Measurements from ENCODE around the gene UBE4A.
"Not testable (repeated sequence)": the region's sequence is repeated elsewhere in the genome, so short reads cannot be mapped to it uniquely, and the experiment has no call there.

Gene UBE4A

GRCh38 chr11:118401880-118402590 lies 42.6 kb downstream of the UBE4A start:
- DNase-seq, result no peak

- not testable (repeated sequence) for DNase-seq
These were observed 43.2 kb downstream of the UBE4A start for GRCh38 chr11:118402594-118402993.

- no peak for DNase-seq
These were observed 47.3 kb downstream of the UBE4A start for GRCh38 chr11:118406599-118407166.

- no peak for DNase-seq
These were observed 50.8 kb downstream of the UBE4A start for GRCh38 chr11:118410055-118410745.

GRCh38 chr11:118411530-118411929 lies 52.1 kb downstream of the UBE4A start:
- DNase-seq, result no peak

- no peak for DNase-seq
These were observed 53.5 kb downstream of the UBE4A start for GRCh38 chr11:118412921-118413320.

GRCh38 chr11:118415062-118415738 lies 55.8 kb downstream of the UBE4A start:
- no peak for DNase-seq

- DNase-seq, result peak; percentile 70
These were observed 56.3 kb downstream of the UBE4A start for GRCh38 chr11:118415739-118416068.

- DNase-seq, result not testable (repeated sequence)
These were observed 57.5 kb downstream of the UBE4A start for GRCh38 chr11:118416900-118417299.

GRCh38 chr11:118417801-118418200 lies 58.4 kb downstream of the UBE4A start:
- DNase-seq, result no peak

- no peak for DNase-seq
These were observed 59.4 kb downstream of the UBE4A start for GRCh38 chr11:118418766-118419165.

GRCh38 chr11:118427707-118428106 lies 68.3 kb downstream of the UBE4A start:
- DNase-seq, result no peak

GRCh38 chr11:118430956-118431355 lies 71.6 kb downstream of the UBE4A start:
- DNase-seq, result no peak

GRCh38 chr11:118434123-118434552 lies 74.7 kb downstream of the UBE4A start:
- DNase-seq, result no peak

- DNase-seq, result peak; percentile 70
These were observed 75.3 kb downstream of the UBE4A start for GRCh38 chr11:118434553-118435289.

- DNase-seq, result peak; percentile 85
These were observed 76.0 kb downstream of the UBE4A start for GRCh38 chr11:118435290-118435892.

- DNase-seq, result peak; percentile 96
These were observed 76.7 kb downstream of the UBE4A start, which contains the start of gene KMT2A for GRCh38 chr11:118435893-118436624. KMT2A (plus strand) TSS chr11:118436492; CDS start chr11:118436513, 21 bp downstream.

- peak; percentile 43 for DNase-seq
These were observed 77.3 kb downstream of the UBE4A start for GRCh38 chr11:118436639-118437207.

- DNase-seq, result peak; percentile 73
These were observed 78.1 kb downstream of the UBE4A start for GRCh38 chr11:118437208-118438125.

GRCh38 chr11:118438314-118438931 lies 79.0 kb downstream of the UBE4A start:
- peak; percentile 69 for DNase-seq

Measured in activated CD4-positive, alpha-beta T cell treated with anti-CD3 and anti-CD28 coated beads, Interleukin-2, Interleukin-6, amounts not matched to agents 100 ng/mL and 50 ng/mL, durations not matched to agents 16 hours and 8 hours (primary cell).